ENCODE measurements around the gene GLYATL3. TPM values are rescaled to one million over a fixed set of nuclear protein-coding genes. Genes with fewer than 3 reads are reported as not detected.

GLYATL3 gene
- polyA plus RNA-seq, 1 donor (not counting 4 experiments of a cell fraction or from before 2014, with no cell fraction given), result not detected

- Histone ChIP-seq H3K9me3 (ENCODE audit: control insufficient read depth, low read depth, low read length) (no peaks in the 10 kb centered on the region), H3K9me1 (ENCODE audit: control insufficient read depth, extremely low read depth, insufficient read depth, low read length) (no peaks in the 10 kb centered on the region), H3K9ac (ENCODE audit: control insufficient read depth, extremely low read depth, insufficient read depth, low read length) (no peak overlapping the region), H3K79me2 (ENCODE audit: control insufficient read depth, insufficient read depth, low read length) (no peaks in the 10 kb centered on the region), H3K27me3 (ENCODE audit: control insufficient read depth, extremely low read depth, insufficient read depth, low read length) (no peaks in the 10 kb centered on the region), H3K4me3 (ENCODE audit: control insufficient read depth in 2 of 3, extremely low read depth in 1 of 3, insufficient read depth in 2 of 3, low read depth in 1 of 3, low read length in 3 of 3) (no peak overlapping the region), H2AFZ (ENCODE audit: control insufficient read depth, low read length) (no peak overlapping the region), H4K20me1 (ENCODE audit: control insufficient read depth, extremely low read depth, insufficient read depth, low read length) (no peaks in the 10 kb centered on the region), H3K36me3 (ENCODE audit: control insufficient read depth in 2 of 2, extremely low read depth in 1 of 2, insufficient read depth in 2 of 2, low read length in 2 of 2) (no peaks in the 10 kb centered on the region), H3K4me1 (ENCODE audit: control insufficient read depth, extremely low read depth, insufficient read depth, low read length) (peaks cover 17% of the 10 kb centered on the region), H3K27ac (ENCODE audit: control insufficient read depth, insufficient read depth, low read length) (no peak overlapping the region), H3K4me2 (ENCODE audit: control insufficient read depth, extremely low read depth, insufficient read depth, low read depth, low read length) (no peak overlapping the region)
- DNase-seq (ENCODE audit: low read depth, low spot score) (no peak), FAIRE-seq (no peak)
- dilution Hi-C loops (cut with MboI; ENCODE audit: extremely low pct_ligation_motif_present, low sequenced_read_pairs), result no loop called here
- TF ChIP-seq, protein P1, sequence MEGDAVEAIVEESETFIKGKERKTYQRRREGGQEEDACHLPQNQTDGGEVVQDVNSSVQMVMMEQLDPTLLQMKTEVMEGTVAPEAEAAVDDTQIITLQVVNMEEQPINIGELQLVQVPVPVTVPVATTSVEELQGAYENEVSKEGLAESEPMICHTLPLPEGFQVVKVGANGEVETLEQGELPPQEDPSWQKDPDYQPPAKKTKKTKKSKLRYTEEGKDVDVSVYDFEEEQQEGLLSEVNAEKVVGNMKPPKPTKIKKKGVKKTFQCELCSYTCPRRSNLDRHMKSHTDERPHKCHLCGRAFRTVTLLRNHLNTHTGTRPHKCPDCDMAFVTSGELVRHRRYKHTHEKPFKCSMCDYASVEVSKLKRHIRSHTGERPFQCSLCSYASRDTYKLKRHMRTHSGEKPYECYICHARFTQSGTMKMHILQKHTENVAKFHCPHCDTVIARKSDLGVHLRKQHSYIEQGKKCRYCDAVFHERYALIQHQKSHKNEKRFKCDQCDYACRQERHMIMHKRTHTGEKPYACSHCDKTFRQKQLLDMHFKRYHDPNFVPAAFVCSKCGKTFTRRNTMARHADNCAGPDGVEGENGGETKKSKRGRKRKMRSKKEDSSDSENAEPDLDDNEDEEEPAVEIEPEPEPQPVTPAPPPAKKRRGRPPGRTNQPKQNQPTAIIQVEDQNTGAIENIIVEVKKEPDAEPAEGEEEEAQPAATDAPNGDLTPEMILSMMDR (optimal IDR thresholded peaks at IDR 0.05 in 1 of 3, IDR thresholded peaks at IDR 0.05 in 1 of 3, conservative IDR thresholded peaks at IDR 0.05 in 1 of 3; ENCODE audit: extremely low read depth in 1 of 3, insufficient read depth in 2 of 3, low read length in 3 of 3), result no peak
- TF ChIP-seq EZH2 (IDR thresholded peaks at IDR 0.05; ENCODE audit: low read length), result no peak
Observed at GRCh38 chr6:49539102-49539501, 39.4 kb downstream of the GLYATL3 start.

DNA sequence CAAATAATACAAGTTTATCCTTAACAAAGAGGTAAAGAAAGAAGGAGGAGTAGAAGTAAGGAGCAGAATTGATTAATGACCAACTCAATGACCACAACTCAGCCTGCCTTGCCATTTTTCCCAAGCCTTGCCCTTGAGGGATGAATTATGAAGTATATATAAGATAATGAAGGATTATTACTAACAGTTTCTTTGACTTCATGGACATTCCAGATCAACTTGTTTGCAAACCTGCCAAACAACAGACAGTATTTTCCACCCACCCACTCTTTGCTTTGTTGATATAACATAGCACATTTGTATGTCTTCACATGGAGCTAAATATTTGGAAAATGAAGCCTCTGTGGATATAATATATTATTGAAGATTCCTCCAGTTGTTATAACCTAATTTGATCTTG, 40.9 kb downstream of the GLYATL3 start:
- Histone ChIP-seq H3K9me1 (ENCODE audit: control insufficient read depth, extremely low read depth, insufficient read depth, low read length) (no peaks in the 10 kb centered on the region), H3K27me3 (ENCODE audit: control insufficient read depth, extremely low read depth, insufficient read depth, low read length) (no peaks in the 10 kb centered on the region), H3K27ac (ENCODE audit: control insufficient read depth, insufficient read depth, low read length) (peak overlapping the region; percentile 44), H3K79me2 (ENCODE audit: control insufficient read depth, insufficient read depth, low read length) (no peaks in the 10 kb centered on the region), H3K9me3 (ENCODE audit: control insufficient read depth, low read depth, low read length) (no peaks in the 10 kb centered on the region), H3K4me3 (ENCODE audit: control insufficient read depth in 2 of 3, extremely low read depth in 1 of 3, insufficient read depth in 2 of 3, low read depth in 1 of 3, low read length in 3 of 3) (no peak overlapping the region), H3K9ac (ENCODE audit: control insufficient read depth, extremely low read depth, insufficient read depth, low read length) (no peak overlapping the region), H3K36me3 (ENCODE audit: control insufficient read depth in 2 of 2, extremely low read depth in 1 of 2, insufficient read depth in 2 of 2, low read length in 2 of 2) (no peaks in the 10 kb centered on the region), H3K4me1 (ENCODE audit: control insufficient read depth, extremely low read depth, insufficient read depth, low read length) (peaks cover 17% of the 10 kb centered on the region), H2AFZ (ENCODE audit: control insufficient read depth, low read length) (no peak overlapping the region), H4K20me1 (ENCODE audit: control insufficient read depth, extremely low read depth, insufficient read depth, low read length) (no peaks in the 10 kb centered on the region), H3K4me2 (ENCODE audit: control insufficient read depth, extremely low read depth, insufficient read depth, low read depth, low read length) (no peak overlapping the region)
- dilution Hi-C loops (cut with MboI; ENCODE audit: extremely low pct_ligation_motif_present, low sequenced_read_pairs), result no loop called here
- no peak for FAIRE-seq
- TF ChIP-seq EZH2 (IDR thresholded peaks at IDR 0.05; ENCODE audit: low read length), result no peak
- TF ChIP-seq, protein P1 (optimal IDR thresholded peaks at IDR 0.05 in 1 of 3, IDR thresholded peaks at IDR 0.05 in 1 of 3, conservative IDR thresholded peaks at IDR 0.05 in 1 of 3; ENCODE audit: extremely low read depth in 1 of 3, insufficient read depth in 2 of 3, low read length in 3 of 3), result no peak
- no peak for DNase-seq (ENCODE audit: low read depth, low spot score)

Data from keratinocyte (primary cell).